Gastrocnemius medialis (tissue), 4 donors: ENCODE data around the gene DYNLL1. TPM values are rescaled to one million over a fixed set of nuclear protein-coding genes. Genes with fewer than 3 reads are reported as not detected.

Experiments used
- ATAC-seq, 2 donors: fragments of 150-250 bp; one replicate each; pipeline ENCODE4 v1.9.1; 2016
- DNase-seq, 2 donors: peaks; one replicate each; pipeline ENCODE4 v3.0.0-alpha.2; 2019
- H3K27ac ChIP-seq, 4 donors: fragments of 200-600 bp; sonication (generic); 1 replicate in 1 of 4; 2 replicates in 3 of 4; pipeline ENCODE4 v1.5.1; 2016 to 2018; ENCODE audit warnings: mild to moderate bottlenecking in 2 of 4, moderate library complexity in 1 of 4
- H3K27me3 ChIP-seq, 3 donors: fragments of 200-600 bp; sonication (generic) in 2 of 3; 1 replicate in 1 of 3; 2 replicates in 2 of 3; pipeline versions ENCODE4 v1.5.1 to v1.6.0; 2016 to 2019; ENCODE audit warnings: mild to moderate bottlenecking in 1 of 3, moderate library complexity in 1 of 3
- H3K36me3 ChIP-seq, 2 donors: fragments of 200-600 bp; sonication (generic) in 1 of 2; one replicate each; pipeline ENCODE4 v1.5.1; 2017 to 2018
- H3K4me1 ChIP-seq, 2 donors: fragments of 200-600 bp; sonication (generic) in 1 of 2; one replicate each; pipeline ENCODE4 v1.5.1; 2016 to 2017; ENCODE audit warnings: mild to moderate bottlenecking in 2 of 2
- H3K4me3 ChIP-seq, 4 donors: fragments of 200-600 bp; sonication (generic) in 3 of 4; 1 replicate in 1 of 4; 2 replicates in 3 of 4; pipeline ENCODE4 v1.5.1; 2016 to 2019; ENCODE audit warnings: mild to moderate bottlenecking in 2 of 4
- H3K9me3 ChIP-seq, 3 donors: fragments of 200-600 bp; sonication (generic) in 2 of 3; 1 replicate in 1 of 3; 2 replicates in 2 of 3; pipeline ENCODE4 v1.5.1; 2016 to 2019
- CTCF ChIP-seq, 5 experiments: fragments of 450-650 bp in 3 of 5; fragments of 200-600 bp in 2 of 5; sonication (generic) in 2 of 5; IDR thresholded peaks in 4 of 5; conservative IDR thresholded peaks in 1 of 5; 1 replicate in 4 of 5; 2 replicates in 1 of 5; pipeline ENCODE4 v1.5.1; 2016 to 2019; ENCODE audit warnings: antibody characterized with exemption in 5 of 5, mild to moderate bottlenecking in 3 of 5, moderate library complexity in 3 of 5
- POLR2A ChIP-seq, 2 donors: fragments of 450-650 bp; IDR thresholded peaks; one replicate each; pipeline ENCODE4 v1.6.1; 2017; ENCODE audit warnings: antibody characterized with exemption in 2 of 2, mild to moderate bottlenecking in 2 of 2, moderate library complexity in 2 of 2
- in situ Hi-C, 4 donors: fragments of 200-750 bp; cut with MboI; loops; one replicate each; pipeline versions ENCODE4 v1.15.0 to v1.8.0; 2017; ENCODE audit warnings: low sequenced_read_pairs in 4 of 4
- intact Hi-C: fragments of 100-400 bp; cut with DNase I; formaldehyde crosslinking; loops from one replicate; pipeline ENCODE4 v1.15.1; 2023; ENCODE audit warnings: low total_unique reads
- total RNA-seq, 4 donors: library from RNA; depleted of rRNA; stranded (reverse); fragments of >200 nt; gene quantifications; one replicate each; pipeline versions ENCODE4 v1.1.0 to v1.2.3, GENCODE V29; 2016

Gene DYNLL1
- total RNA-seq, 4 donors from 2014 or later = 16.7 to 45.0 (median 32.6) TPM

- DNase-seq (no peak), ATAC-seq (no peak)
- Histone ChIP-seq H3K36me3 (peaks cover 0 to 39% of the 10 kb centered on the region in 2 donors), H3K4me3 (no peak overlapping the region), H3K27me3 (no peaks in the 10 kb centered on the region), H3K9me3 (no peaks in the 10 kb centered on the region), H3K4me1 (peaks cover 18 to 21% of the 10 kb centered on the region in 2 donors), H3K27ac (peak overlapping the region in 1 of 4 donors; percentile 92)
- intact Hi-C loops = loop anchor here (5.0 kb wide), 1 partner anchor 83 kb away; the partner anchor contains the start of gene POP5
- in situ Hi-C loops = no loop called here
- no peak for TF ChIP-seq POLR2A (IDR thresholded peaks at IDR 0.05)
- TF ChIP-seq CTCF (IDR thresholded peaks at IDR 0.05 in 4 of 5, conservative IDR thresholded peaks at IDR 0.05 in 1 of 5) = no peak
These were observed 3.1 kb downstream of the DYNLL1 start for GRCh38 chr12:120498870-120499515.

GRCh38 chr12:120500581-120500980, 4.7 kb downstream of the DYNLL1 start:
- no peak for ATAC-seq
- TF ChIP-seq POLR2A (IDR thresholded peaks at IDR 0.05) (no peak), CTCF (IDR thresholded peaks at IDR 0.05 in 4 of 5, conservative IDR thresholded peaks at IDR 0.05 in 1 of 5) (no peak)
- in situ Hi-C loops = no loop called here
- DNase-seq = no peak
- H3K36me3 ChIP-seq = peaks cover 0 to 42% of the 10 kb centered on the region in 2 donors
- H3K4me1 ChIP-seq = peaks cover 12 to 15% of the 10 kb centered on the region in 2 donors
- no peak overlapping the region for H3K27ac ChIP-seq
- H3K9me3 ChIP-seq = no peaks in the 10 kb centered on the region
- H3K4me3 ChIP-seq = no peak overlapping the region
- no peaks in the 10 kb centered on the region for H3K27me3 ChIP-seq
- intact Hi-C loops = no loop called here

GRCh38 chr12:120504587-120504986, 8.7 kb downstream of the DYNLL1 start:
- Histone ChIP-seq H3K4me1 (no peaks in the 10 kb centered on the region), H3K4me3 (no peak overlapping the region), H3K27ac (no peak overlapping the region), H3K9me3 (no peaks in the 10 kb centered on the region), H3K36me3 (peaks cover 0 to 56% of the 10 kb centered on the region in 2 donors), H3K27me3 (no peaks in the 10 kb centered on the region)
- no peak for DNase-seq
- ATAC-seq = no peak
- in situ Hi-C loops = no loop called here
- TF ChIP-seq POLR2A (IDR thresholded peaks at IDR 0.05) (no peak), CTCF (IDR thresholded peaks at IDR 0.05 in 4 of 5, conservative IDR thresholded peaks at IDR 0.05 in 1 of 5) (no peak)
- intact Hi-C loops = no loop called here

GRCh38 chr12:120508537-120508936, 12.6 kb downstream of the DYNLL1 start:
- intact Hi-C loops (no loop called here), in situ Hi-C loops (no loop called here)
- TF ChIP-seq POLR2A (IDR thresholded peaks at IDR 0.05) (no peak), CTCF (IDR thresholded peaks at IDR 0.05 in 4 of 5, conservative IDR thresholded peaks at IDR 0.05 in 1 of 5) (no peak)
- ATAC-seq (no peak), DNase-seq (no peak)
- H3K9me3 ChIP-seq = no peaks in the 10 kb centered on the region
- no peak overlapping the region for H3K27ac ChIP-seq
- no peaks in the 10 kb centered on the region for H3K27me3 ChIP-seq
- H3K4me1 ChIP-seq = no peaks in the 10 kb centered on the region
- peaks cover 0 to 68% of the 10 kb centered on the region in 2 donors for H3K36me3 ChIP-seq
- no peak overlapping the region for H3K4me3 ChIP-seq
